GM23338 (cell line): ENCODE data around the gene TSHB.

Experiments used
- CREB1 ChIP-seq: fragments of 250-450 bp; sonication (Bioruptor Pico); IDR thresholded peaks from 2 replicates; pipeline ENCODE4 v1.5.0; 2020; ENCODE audit warnings: low read depth, mild to moderate bottlenecking, moderate library complexity
- CTCF ChIP-seq, 2 experiments: fragments of 200-600 bp in 1 of 2; sonication (generic) in 1 of 2; conservative IDR thresholded peaks; 2 replicates each; pipeline versions ENCODE4 v1.5.1 to v1.6.1; 2016 to 2017; ENCODE audit warnings: antibody characterized with exemption in 2 of 2, low read depth in 2 of 2, mild to moderate bottlenecking in 2 of 2, moderate library complexity in 1 of 2
- EZH2 ChIP-seq: fragments of 200-600 bp; sonication (generic); IDR thresholded peaks from one replicate; pipeline ENCODE4 v1.8.0; 2017; ENCODE audit warnings: antibody characterized with exemption, mild to moderate bottlenecking, low read depth; ENCODE audit not compliant: unreplicated experiment
- EZH2phosphoT487 ChIP-seq: fragments of 200-600 bp; sonication (generic); IDR thresholded peaks from one replicate; pipeline ENCODE4 v1.8.1; 2018; ENCODE audit warnings: antibody characterized with exemption; ENCODE audit not compliant: unreplicated experiment
- JUNB ChIP-seq: IDR thresholded peaks from one replicate; pipeline ENCODE4 v1.6.1; 2016; ENCODE audit warnings: antibody characterized with exemption; ENCODE audit not compliant: unreplicated experiment
- NANOG ChIP-seq: IDR thresholded peaks from 2 replicates; pipeline ENCODE4 v1.6.1; 2016; ENCODE audit warnings: antibody characterized with exemption, borderline replicate concordance
- POLR2AphosphoS5 ChIP-seq: IDR thresholded peaks from 2 replicates; pipeline ENCODE4 v1.6.1; 2016; ENCODE audit warnings: antibody characterized with exemption, low read depth
- REST ChIP-seq: IDR thresholded peaks from one replicate; pipeline ENCODE4 v1.6.1; 2018; ENCODE audit warnings: antibody characterized with exemption; ENCODE audit not compliant: unreplicated experiment
- STAT1 ChIP-seq: IDR thresholded peaks from one replicate; pipeline ENCODE4 v1.6.1; 2016; ENCODE audit warnings: antibody characterized with exemption; ENCODE audit not compliant: unreplicated experiment
- ZNF114 ChIP-seq: fragments of 250-450 bp; sonication (Bioruptor Pico); IDR thresholded peaks from 2 replicates; pipeline ENCODE4 v1.5.0; 2020; ENCODE audit warnings: mild to moderate bottlenecking, moderate library complexity
- ZNF331 ChIP-seq: fragments of 250-450 bp; sonication (Bioruptor Pico); IDR thresholded peaks from 2 replicates; pipeline ENCODE4 v1.5.0; 2020; ENCODE audit warnings: low read depth, mild to moderate bottlenecking, moderate library complexity
- ZNF462 ChIP-seq: fragments of 250-450 bp; sonication (Bioruptor Pico); IDR thresholded peaks from 2 replicates; pipeline ENCODE4 v1.5.0; 2020; ENCODE audit warnings: mild to moderate bottlenecking, moderate library complexity

- peak; percentile 80 to 93 for TF ChIP-seq CTCF (conservative IDR thresholded peaks at IDR 0.05; ENCODE audit: low read depth in 2 of 2)
- TF ChIP-seq POLR2AphosphoS5 = no peak
- TF ChIP-seq JUNB = no peak
- TF ChIP-seq EZH2 = no peak
- TF ChIP-seq ZNF331 (CRISPR knock-in tag) = no peak
- no peak for TF ChIP-seq CREB1
- TF ChIP-seq EZH2phosphoT487 = no peak
- TF ChIP-seq ZNF462 (CRISPR knock-in tag) = no peak
- no peak for TF ChIP-seq REST
- no peak for TF ChIP-seq ZNF114 (CRISPR knock-in tag)
- no peak for TF ChIP-seq STAT1
- no peak for TF ChIP-seq NANOG
Observed at GRCh38 chr1:115052454-115053083, 22.9 kb downstream of the TSHB start.
